H9 (cell line): ENCODE measurements around the gene RGL2. TPM values are rescaled to one million over a fixed set of nuclear protein-coding genes. Genes with fewer than 3 reads are reported as not detected.

Source experiments
- DNase-seq: peaks from one replicate; pipeline ENCODE4 v3.0.0-alpha.2; 2017
- H2AFZ ChIP-seq: one replicate; pipeline ENCODE4 v1.6.1; 2013; ENCODE audit warnings: mild to moderate bottlenecking, low read length, control low read depth, moderate library complexity
- H2AK5ac ChIP-seq: 2 replicates; pipeline ENCODE4 v1.6.1; 2013; ENCODE audit warnings: low read length, control low read depth, mixed read lengths; ENCODE audit not compliant: insufficient read length
- H2BK120ac ChIP-seq: one replicate; pipeline ENCODE4 v1.6.1; 2013; ENCODE audit warnings: low read depth, mild to moderate bottlenecking, low read length, control low read depth, inconsistent platforms; ENCODE audit not compliant: poor library complexity, severe bottlenecking
- H2BK12ac ChIP-seq: 2 replicates; pipeline ENCODE4 v1.6.1; 2013; ENCODE audit warnings: low read length, control low read depth, mixed read lengths, low read depth; ENCODE audit not compliant: insufficient read length
- H2BK15ac ChIP-seq: 2 replicates; pipeline ENCODE4 v1.6.1; 2013; ENCODE audit warnings: low read depth, low read length, control low read depth
- H2BK20ac ChIP-seq: one replicate; pipeline ENCODE4 v1.6.1; 2013; ENCODE audit warnings: low read depth, mild to moderate bottlenecking, low read length, control low read depth, inconsistent platforms; ENCODE audit not compliant: poor library complexity, severe bottlenecking
- H2BK5ac ChIP-seq: 2 replicates; pipeline ENCODE4 v1.6.1; 2013; ENCODE audit warnings: low read length, control low read depth, mixed read lengths; ENCODE audit not compliant: insufficient read length
- H3K14ac ChIP-seq: 2 replicates; pipeline ENCODE4 v1.6.1; 2013; ENCODE audit warnings: low read length, control low read depth; ENCODE audit not compliant: insufficient read depth
- H3K18ac ChIP-seq: 2 replicates; pipeline ENCODE4 v1.6.1; 2013; ENCODE audit warnings: low read depth, mild to moderate bottlenecking, mixed read lengths, low read length, control low read depth; ENCODE audit not compliant: insufficient read length
- H3K23ac ChIP-seq: 2 replicates; pipeline ENCODE4 v1.6.1; 2013; ENCODE audit warnings: low read length, control low read depth, mixed read lengths, low read depth; ENCODE audit not compliant: insufficient read length
- H3K23me2 ChIP-seq: 2 replicates; pipeline ENCODE4 v1.6.1; 2013; ENCODE audit warnings: low read depth, mild to moderate bottlenecking, mixed read lengths, low read length, control low read depth; ENCODE audit not compliant: insufficient read length, poor library complexity, severe bottlenecking
- H3K27ac ChIP-seq: 2 replicates; pipeline ENCODE4 v1.5.1; 2013; ENCODE audit warnings: low read length, control low read depth, mixed read lengths, low read depth; ENCODE audit not compliant: insufficient read length
- H3K27me3 ChIP-seq: 2 replicates; pipeline ENCODE4 v1.6.1; 2013; ENCODE audit warnings: low read length, control low read depth, inconsistent platforms; ENCODE audit not compliant: insufficient read depth
- H3K4ac ChIP-seq: 2 replicates; pipeline ENCODE4 v1.6.1; 2013; ENCODE audit warnings: low read depth, mild to moderate bottlenecking, control low read depth, inconsistent platforms, low read length, moderate library complexity
- H3K4me1 ChIP-seq: 2 replicates; pipeline ENCODE4 v1.6.1; 2013; ENCODE audit warnings: low read length, control low read depth, inconsistent platforms; ENCODE audit not compliant: insufficient read depth
- H3K4me2 ChIP-seq: 2 replicates; pipeline ENCODE4 v1.6.1; 2013; ENCODE audit warnings: low read length, control low read depth, mixed read lengths; ENCODE audit not compliant: insufficient read length, insufficient read depth
- H3K56ac ChIP-seq: 2 replicates; pipeline ENCODE4 v1.6.1; 2013; ENCODE audit warnings: low read depth, mild to moderate bottlenecking, mixed read lengths, low read length, control low read depth; ENCODE audit not compliant: insufficient read length
- H3K79me1 ChIP-seq: 2 replicates; pipeline ENCODE4 v1.6.1; 2013; ENCODE audit warnings: low read depth, mild to moderate bottlenecking, moderate library complexity, low read length, control low read depth, inconsistent platforms; ENCODE audit not compliant: insufficient read depth, poor library complexity, severe bottlenecking
- H3K79me2 ChIP-seq: 2 replicates; pipeline ENCODE4 v1.6.1; 2013; ENCODE audit warnings: low read length, control low read depth, inconsistent platforms; ENCODE audit not compliant: insufficient read depth
- H3K9ac ChIP-seq: 2 replicates; pipeline ENCODE4 v1.6.1; 2013; ENCODE audit warnings: low read length, control low read depth, mixed read lengths; ENCODE audit not compliant: insufficient read length; ENCODE audit errors: extremely low read depth
- H3K9me3 ChIP-seq: one replicate; pipeline ENCODE4 v1.6.1; 2013; ENCODE audit warnings: low read depth, low read length, inconsistent platforms; ENCODE audit not compliant: control insufficient read depth
- H3T11ph ChIP-seq: one replicate; pipeline ENCODE4 v1.6.1; 2013; ENCODE audit warnings: mild to moderate bottlenecking, low read length, control low read depth, inconsistent platforms
- H4K20me1 ChIP-seq: one replicate; pipeline ENCODE4 v1.6.1; 2013; ENCODE audit not compliant: control insufficient read depth, insufficient read length, insufficient read depth
- H4K5ac ChIP-seq: 2 replicates; pipeline ENCODE4 v1.6.1; 2013; ENCODE audit warnings: low read depth, mild to moderate bottlenecking, mixed read lengths, low read length, control low read depth; ENCODE audit not compliant: insufficient read length
- H4K8ac ChIP-seq: replicated peaks from 2 replicates; pipeline ENCODE4 v1.6.1; 2013; ENCODE audit warnings: low read length, control low read depth, mixed read lengths, low read depth; ENCODE audit not compliant: insufficient read length
- H4K91ac ChIP-seq: 2 replicates; pipeline ENCODE4 v1.6.1; 2013; ENCODE audit warnings: low read depth, mild to moderate bottlenecking, moderate library complexity, mixed read lengths, low read length, control low read depth; ENCODE audit not compliant: insufficient read length
- H3K27ac Mint-ChIP-seq, 3 experiments: 2 replicates in 2 of 3; 3 replicates in 1 of 3; pipeline ENCODE4 v1.8.0; 2020 to 2021; ENCODE audit warnings: mixed read lengths in 3 of 3, mild to moderate bottlenecking in 1 of 3, moderate library complexity in 1 of 3
- H3K27me3 Mint-ChIP-seq: 2 replicates; pipeline ENCODE4 v1.8.0; 2021; ENCODE audit warnings: low read depth, mild to moderate bottlenecking, moderate library complexity, mixed read lengths
- H3K36me3 Mint-ChIP-seq, 3 experiments: 2 replicates in 2 of 3; 3 replicates in 1 of 3; pipeline ENCODE4 v1.8.0; 2020 to 2021; ENCODE audit warnings: low read depth in 3 of 3, mixed read lengths in 3 of 3; ENCODE audit not compliant: insufficient read depth in 1 of 3
- H3K4me1 Mint-ChIP-seq, 2 experiments: 2 replicates each; pipeline ENCODE4 v1.8.0; 2020; ENCODE audit warnings: mixed read lengths in 2 of 2
- H3K4me3 Mint-ChIP-seq, 2 experiments: 2 replicates in 1 of 2; 3 replicates in 1 of 2; pipeline ENCODE4 v1.8.0; 2020 to 2021; ENCODE audit warnings: mild to moderate bottlenecking in 2 of 2, mixed read lengths in 2 of 2, moderate library complexity in 1 of 2
- H3K9me3 Mint-ChIP-seq, 2 experiments: 2 replicates in 1 of 2; 3 replicates in 1 of 2; pipeline ENCODE4 v1.8.0; 2020; ENCODE audit warnings: mild to moderate bottlenecking in 2 of 2, mixed read lengths in 2 of 2, moderate library complexity in 1 of 2
- WGBS: extraction: QIAGEN DNeasy Blood & Tissue Kit; methylation state at CpG from one replicate; pipeline ENCODE4 v1.1.7; 2013; ENCODE audit warnings: missing lambda C conversion rate, low lambda C conversion rate, mixed read lengths; ENCODE audit not compliant: insufficient read length; ENCODE audit errors: extremely low coverage; 5-methylcytosine and 5-hydroxymethylcytosine counted together
- total RNA-seq: library from RNA; stranded (reverse); gene quantifications from 2 replicates; pipeline ENCODE4 v1.2.1, GENCODE V29; 2021
- TF ChIP-seq, protein P1 (sequence below): fragments of 200-600 bp; sonication (generic); conservative IDR thresholded peaks from 3 replicates; pipeline ENCODE4 v1.8.0; 2021; ENCODE audit warnings: antibody characterized with exemption, mild to moderate bottlenecking

The RGL2 gene
- total RNA-seq, 1 experiment from 2014 or later: 74.3 TPM

DNA sequence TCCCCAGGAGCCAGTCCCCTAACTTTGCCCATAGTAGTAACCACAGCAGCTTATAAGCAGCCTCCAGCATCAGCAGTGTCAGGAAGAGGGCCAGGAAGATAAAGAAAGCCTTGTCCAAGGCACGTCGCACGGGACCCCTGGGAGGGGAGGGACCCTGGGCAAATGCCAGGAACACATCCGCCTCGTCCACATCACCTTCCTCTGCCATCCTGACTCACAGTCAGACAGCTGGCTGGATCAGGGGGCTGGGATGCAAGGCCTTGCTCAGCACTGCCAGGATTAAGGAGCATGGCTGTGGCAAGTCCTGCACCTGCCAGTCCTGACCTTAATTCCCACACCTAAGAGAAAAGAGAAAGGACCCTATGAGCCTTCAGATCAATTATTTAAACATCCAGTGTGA, 30.3 kb upstream of the RGL2 start:
- 0 out of 2 replicates have a peak, but pooled peaks cover 1% of the 10 kb centered on the region for H3K4me1 ChIP-seq
- peaks cover 5% of the 10 kb centered on the region in 2 experiments for H3K4me1 Mint-ChIP-seq
- H4K20me1 ChIP-seq: no peaks in the 10 kb centered on the region
- no peak overlapping the region for H3T11ph ChIP-seq
- no peak overlapping the region for H2BK20ac ChIP-seq
- H3K4ac ChIP-seq: no peak overlapping the region
- no peak overlapping the region for H3K14ac ChIP-seq
- H3K36me3 Mint-ChIP-seq: no peaks in the 10 kb centered on the region; a peak in 1 of 7 replicates
- H3K79me2 ChIP-seq: no peaks in the 10 kb centered on the region
- H2BK12ac ChIP-seq: no peak overlapping the region
- no peak overlapping the region for H3K4me2 ChIP-seq
- H3K23ac ChIP-seq: no peak overlapping the region
- peaks cover 2% of the 10 kb centered on the region for H3K27me3 Mint-ChIP-seq
- H3K79me1 ChIP-seq: no peaks in the 10 kb centered on the region
- H3K9me3 ChIP-seq: no peaks in the 10 kb centered on the region
- no peak overlapping the region for H2BK5ac ChIP-seq
- no peak overlapping the region for H4K8ac ChIP-seq
- DNase-seq: no peak
- H4K5ac ChIP-seq: no peak overlapping the region
- no peak overlapping the region for H2AK5ac ChIP-seq
- WGBS: no CpG with 5 or more reads among the region's 5 CpGs
- no peaks in the 10 kb centered on the region for H3K27me3 ChIP-seq
- no peak overlapping the region for H3K27ac ChIP-seq
- H3K27ac Mint-ChIP-seq: no peak overlapping the region
- H3K9ac ChIP-seq: no peak overlapping the region
- no peaks in the 10 kb centered on the region for H3K23me2 ChIP-seq
- no peak overlapping the region for H3K56ac ChIP-seq
- no peak overlapping the region; a peak in 1 of 5 replicates for H3K4me3 Mint-ChIP-seq
- no peak overlapping the region for H2BK120ac ChIP-seq
- H2AFZ ChIP-seq: no peak overlapping the region
- H4K91ac ChIP-seq: no peak overlapping the region
- H3K18ac ChIP-seq: no peak overlapping the region
- TF ChIP-seq, protein P1, sequence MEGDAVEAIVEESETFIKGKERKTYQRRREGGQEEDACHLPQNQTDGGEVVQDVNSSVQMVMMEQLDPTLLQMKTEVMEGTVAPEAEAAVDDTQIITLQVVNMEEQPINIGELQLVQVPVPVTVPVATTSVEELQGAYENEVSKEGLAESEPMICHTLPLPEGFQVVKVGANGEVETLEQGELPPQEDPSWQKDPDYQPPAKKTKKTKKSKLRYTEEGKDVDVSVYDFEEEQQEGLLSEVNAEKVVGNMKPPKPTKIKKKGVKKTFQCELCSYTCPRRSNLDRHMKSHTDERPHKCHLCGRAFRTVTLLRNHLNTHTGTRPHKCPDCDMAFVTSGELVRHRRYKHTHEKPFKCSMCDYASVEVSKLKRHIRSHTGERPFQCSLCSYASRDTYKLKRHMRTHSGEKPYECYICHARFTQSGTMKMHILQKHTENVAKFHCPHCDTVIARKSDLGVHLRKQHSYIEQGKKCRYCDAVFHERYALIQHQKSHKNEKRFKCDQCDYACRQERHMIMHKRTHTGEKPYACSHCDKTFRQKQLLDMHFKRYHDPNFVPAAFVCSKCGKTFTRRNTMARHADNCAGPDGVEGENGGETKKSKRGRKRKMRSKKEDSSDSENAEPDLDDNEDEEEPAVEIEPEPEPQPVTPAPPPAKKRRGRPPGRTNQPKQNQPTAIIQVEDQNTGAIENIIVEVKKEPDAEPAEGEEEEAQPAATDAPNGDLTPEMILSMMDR: no peak
- H3K9me3 Mint-ChIP-seq: no peaks in the 10 kb centered on the region; a peak in 1 of 5 replicates
- no peak overlapping the region for H2BK15ac ChIP-seq
